ENCODE measurements around the gene PTPN6. TPM values are rescaled to one million over a fixed set of nuclear protein-coding genes. Genes with fewer than 3 reads are reported as not detected.
"Not testable (repeated sequence)": the region's sequence is repeated elsewhere in the genome, so short reads cannot be mapped to it uniquely, and the experiment has no call there.

Gene PTPN6
- total and polyA plus RNA-seq, 2 donors (not counting 1 experiment from before 2014, with no cell fraction given), result 0.06 TPM; not detected in 1

- H4K20me1 ChIP-seq (ENCODE audit: control insufficient read depth, extremely low read depth, insufficient read depth, low read length), result no peaks in the 10 kb centered on the region
- peaks cover 2% of the 10 kb centered on the region for H3K4me1 ChIP-seq (ENCODE audit: control insufficient read depth, extremely low read depth, insufficient read depth, low read length)
- peak; percentile 92 to 94 for DNase-seq (ENCODE audit: low read depth in 2 of 2)
- peak within 1 kb of the TSS; percentile 66 for H3K9ac ChIP-seq (ENCODE audit: insufficient read depth, low read length)
- H3K4me3 ChIP-seq (replicated peaks in 1 of 4; ENCODE audit: control extremely low read depth in 1 of 4, insufficient read depth in 1 of 4, low read depth in 3 of 4, low read length in 4 of 4), result peak within 1 kb of the TSS; percentile 54 to 89 (median 70)
- no peaks in the 10 kb centered on the region for H3K27me3 ChIP-seq (ENCODE audit: control insufficient read depth, insufficient read depth, low read length)
- no peaks in the 10 kb centered on the region for H3K79me2 ChIP-seq (ENCODE audit: control insufficient read depth, insufficient read depth, low read length)
- no peaks in the 10 kb centered on the region for H3K9me3 ChIP-seq (ENCODE audit: control insufficient read depth, insufficient read depth, low read depth, low read length)
- H3K4me2 ChIP-seq (ENCODE audit: extremely low read depth, insufficient read depth, low read length), result peak within 1 kb of the TSS; percentile 93
- H3K27ac ChIP-seq (ENCODE audit: insufficient read depth, low read length), result peak within 1 kb of the TSS; percentile 75
- peak within 1 kb of the TSS; percentile 82 for H2AFZ ChIP-seq (ENCODE audit: low read length)
- no peaks in the 10 kb centered on the region for H3K36me3 ChIP-seq (ENCODE audit: control insufficient read depth, insufficient read depth, low read length)
- TF ChIP-seq CTCF (conservative IDR thresholded peaks at IDR 0.05 in 1 of 2, IDR thresholded peaks at IDR 0.05 in 1 of 2; ENCODE audit: low read depth in 1 of 2, low read length in 2 of 2), result no peak
- no peak for TF ChIP-seq EZH2 (IDR thresholded peaks at IDR 0.05; ENCODE audit: low read length, missing control alignments)
Measured at GRCh38 chr12:6904280-6905276, 46.6 kb upstream of the PTPN6 start, which contains the start of gene LRRC23. Gene LRRC23 (plus strand): TSS chr12:6904822. CDS start chr12:6905634, 812 bp downstream.

- Histone ChIP-seq H3K4me3 (replicated peaks in 1 of 4; ENCODE audit: control extremely low read depth in 1 of 4, insufficient read depth in 1 of 4, low read depth in 3 of 4, low read length in 4 of 4) (peak overlapping the region; percentile 54 to 89 (median 70)), H3K27ac (ENCODE audit: insufficient read depth, low read length) (peak overlapping the region; percentile 75), H3K9ac (ENCODE audit: insufficient read depth, low read length) (peak overlapping the region; percentile 66), H3K79me2 (ENCODE audit: control insufficient read depth, insufficient read depth, low read length) (no peaks in the 10 kb centered on the region), H3K4me2 (ENCODE audit: extremely low read depth, insufficient read depth, low read length) (peak overlapping the region; percentile 93), H3K9me3 (ENCODE audit: control insufficient read depth, insufficient read depth, low read depth, low read length) (no peaks in the 10 kb centered on the region), H2AFZ (ENCODE audit: low read length) (no peak overlapping the region), H4K20me1 (ENCODE audit: control insufficient read depth, extremely low read depth, insufficient read depth, low read length) (no peaks in the 10 kb centered on the region), H3K27me3 (ENCODE audit: control insufficient read depth, insufficient read depth, low read length) (no peaks in the 10 kb centered on the region), H3K4me1 (ENCODE audit: control insufficient read depth, extremely low read depth, insufficient read depth, low read length) (peaks cover 2% of the 10 kb centered on the region), H3K36me3 (ENCODE audit: control insufficient read depth, insufficient read depth, low read length) (no peaks in the 10 kb centered on the region)
- DNase-seq (ENCODE audit: low read depth in 2 of 2), result no peak
- no peak for TF ChIP-seq EZH2 (IDR thresholded peaks at IDR 0.05; ENCODE audit: low read length, missing control alignments)
- no peak for TF ChIP-seq CTCF (conservative IDR thresholded peaks at IDR 0.05 in 1 of 2, IDR thresholded peaks at IDR 0.05 in 1 of 2; ENCODE audit: low read depth in 1 of 2, low read length in 2 of 2)
Measured at GRCh38 chr12:6905414-6906040, 45.6 kb upstream of the PTPN6 start.

GRCh38 chr12:6908141-6908540 lies 43.0 kb upstream of the PTPN6 start:
- H2AFZ ChIP-seq (ENCODE audit: low read length); H3K4me3 ChIP-seq (replicated peaks in 1 of 4; ENCODE audit: control extremely low read depth in 1 of 4, insufficient read depth in 1 of 4, low read depth in 3 of 4, low read length in 4 of 4); H3K79me2 ChIP-seq (ENCODE audit: control insufficient read depth, insufficient read depth, low read length); H3K9ac ChIP-seq (ENCODE audit: insufficient read depth, low read length); H3K36me3 ChIP-seq (ENCODE audit: control insufficient read depth, insufficient read depth, low read length); H3K27me3 ChIP-seq (ENCODE audit: control insufficient read depth, insufficient read depth, low read length); H4K20me1 ChIP-seq (ENCODE audit: control insufficient read depth, extremely low read depth, insufficient read depth, low read length); H3K9me3 ChIP-seq (ENCODE audit: control insufficient read depth, insufficient read depth, low read depth, low read length); H3K4me1 ChIP-seq (ENCODE audit: control insufficient read depth, extremely low read depth, insufficient read depth, low read length); DNase-seq (ENCODE audit: low read depth in 2 of 2); H3K4me2 ChIP-seq (ENCODE audit: extremely low read depth, insufficient read depth, low read length); H3K27ac ChIP-seq (ENCODE audit: insufficient read depth, low read length): not testable (repeated sequence)

Measured in fibroblast of lung (primary cell).